ENCODE results near the gene ATRX.
"Not testable (repeated sequence)": the region's sequence is repeated elsewhere in the genome, so short reads cannot be mapped to it uniquely, and the experiment has no call there.

Gene ATRX

DNA sequence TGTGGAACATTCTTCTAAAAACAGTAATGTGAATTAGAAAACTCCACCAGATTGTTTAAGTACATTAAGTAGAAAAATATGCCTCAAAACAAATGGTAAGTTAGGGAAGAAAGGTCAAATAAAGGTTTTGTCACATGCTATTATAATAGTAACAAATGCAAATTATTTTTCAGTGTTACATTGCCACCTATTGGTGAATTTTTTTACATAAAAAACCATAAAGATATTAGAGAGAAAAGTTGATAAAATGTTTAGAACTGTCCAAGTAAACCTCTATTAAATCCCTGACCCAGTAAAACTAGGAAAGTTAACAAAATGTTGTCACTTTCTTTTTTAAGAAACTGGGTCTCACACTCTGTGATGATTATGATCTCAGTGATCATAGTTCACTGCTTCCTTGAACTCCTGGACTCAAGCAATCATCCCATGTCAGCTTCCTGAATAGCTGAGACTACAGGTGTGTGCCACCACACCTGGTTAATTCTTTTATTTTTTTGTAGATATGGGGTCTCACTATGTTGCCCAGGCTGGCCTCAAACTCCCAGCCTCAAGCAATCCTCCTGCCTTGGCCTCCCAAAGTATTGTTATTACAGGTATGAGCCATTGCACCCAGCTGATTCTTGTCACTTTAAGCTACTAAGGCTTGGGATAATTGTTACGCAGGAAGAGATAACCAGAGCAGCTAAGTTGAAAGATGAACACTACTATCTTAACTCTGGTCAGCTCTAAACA lies 157.6 kb downstream of the ATRX start:
- DNase-seq (ENCODE audit: low spot score) = no peak

GRCh38 chrX:77622672-77623071 lies 163.3 kb downstream of the ATRX start:
- in situ Hi-C loops (cut with MboI; ENCODE audit: low pct_unique_long_range_greater_than_20kb, low sequenced_read_pairs, unreplicated experiment) = no loop called here

More for the DNA sequence above, 157.6 kb downstream of the ATRX start:
- in situ Hi-C loops (cut with MboI; ENCODE audit: low pct_unique_long_range_greater_than_20kb, low sequenced_read_pairs, unreplicated experiment) = no loop called here
- TF ChIP-seq, protein P1, sequence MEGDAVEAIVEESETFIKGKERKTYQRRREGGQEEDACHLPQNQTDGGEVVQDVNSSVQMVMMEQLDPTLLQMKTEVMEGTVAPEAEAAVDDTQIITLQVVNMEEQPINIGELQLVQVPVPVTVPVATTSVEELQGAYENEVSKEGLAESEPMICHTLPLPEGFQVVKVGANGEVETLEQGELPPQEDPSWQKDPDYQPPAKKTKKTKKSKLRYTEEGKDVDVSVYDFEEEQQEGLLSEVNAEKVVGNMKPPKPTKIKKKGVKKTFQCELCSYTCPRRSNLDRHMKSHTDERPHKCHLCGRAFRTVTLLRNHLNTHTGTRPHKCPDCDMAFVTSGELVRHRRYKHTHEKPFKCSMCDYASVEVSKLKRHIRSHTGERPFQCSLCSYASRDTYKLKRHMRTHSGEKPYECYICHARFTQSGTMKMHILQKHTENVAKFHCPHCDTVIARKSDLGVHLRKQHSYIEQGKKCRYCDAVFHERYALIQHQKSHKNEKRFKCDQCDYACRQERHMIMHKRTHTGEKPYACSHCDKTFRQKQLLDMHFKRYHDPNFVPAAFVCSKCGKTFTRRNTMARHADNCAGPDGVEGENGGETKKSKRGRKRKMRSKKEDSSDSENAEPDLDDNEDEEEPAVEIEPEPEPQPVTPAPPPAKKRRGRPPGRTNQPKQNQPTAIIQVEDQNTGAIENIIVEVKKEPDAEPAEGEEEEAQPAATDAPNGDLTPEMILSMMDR (IDR thresholded peaks at IDR 0.05; ENCODE audit: extremely low read depth, insufficient read depth, missing control alignments) = no peak

DNA sequence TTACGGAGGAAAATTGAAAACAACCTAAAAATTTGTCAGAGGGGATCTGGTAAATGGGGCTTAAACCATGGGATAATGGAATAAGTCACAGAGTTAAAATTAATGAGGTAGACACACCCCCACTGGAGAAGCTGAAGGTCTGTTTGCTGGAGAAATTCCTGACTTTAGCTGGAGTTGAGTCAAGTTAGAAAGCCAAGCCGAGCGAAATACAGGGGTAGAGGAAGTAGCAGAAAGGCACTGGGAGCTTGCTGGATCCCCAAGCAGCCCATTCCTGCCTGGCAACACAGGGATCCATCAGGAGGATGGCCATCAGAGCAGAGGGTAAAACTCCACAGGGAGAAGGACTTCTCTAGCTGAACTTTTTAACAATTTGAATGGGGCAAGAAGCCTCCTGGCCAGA lies 163.8 kb downstream of the ATRX start:
- in situ Hi-C loops (cut with MboI; ENCODE audit: low pct_unique_long_range_greater_than_20kb, low sequenced_read_pairs, unreplicated experiment) = no loop called here
- TF ChIP-seq, protein P1 (IDR thresholded peaks at IDR 0.05; ENCODE audit: extremely low read depth, insufficient read depth, missing control alignments) = no peak

More at GRCh38 chrX:77622672-77623071, 163.3 kb downstream of the ATRX start:
- no peak for DNase-seq (ENCODE audit: low spot score)
- TF ChIP-seq, protein P1 (IDR thresholded peaks at IDR 0.05; ENCODE audit: extremely low read depth, insufficient read depth, missing control alignments) = no peak

DNA sequence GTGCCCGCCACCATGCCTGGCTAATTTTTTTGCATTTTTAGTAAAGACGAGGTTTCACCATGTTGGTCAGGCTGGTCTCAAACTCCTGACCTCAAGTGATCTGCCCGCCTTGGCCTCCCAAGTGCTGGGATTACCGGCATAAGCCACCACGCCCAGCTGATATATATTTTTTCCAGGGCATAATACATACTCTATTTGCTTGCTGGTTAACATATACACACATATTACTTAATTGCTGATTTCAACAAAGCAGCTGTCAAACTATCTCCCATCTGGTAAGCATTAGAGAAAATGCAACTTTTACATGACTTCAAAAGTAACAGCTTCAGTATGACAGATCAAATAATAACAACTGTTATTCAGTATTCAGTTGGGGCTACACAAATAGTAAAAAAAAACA lies 164.6 kb downstream of the ATRX start:
- DNase-seq (ENCODE audit: low spot score); in situ Hi-C loops (cut with MboI; ENCODE audit: low pct_unique_long_range_greater_than_20kb, low sequenced_read_pairs, unreplicated experiment): not testable (repeated sequence)

More for the DNA sequence above, 163.8 kb downstream of the ATRX start:
- no peak for DNase-seq (ENCODE audit: low spot score)

DNA sequence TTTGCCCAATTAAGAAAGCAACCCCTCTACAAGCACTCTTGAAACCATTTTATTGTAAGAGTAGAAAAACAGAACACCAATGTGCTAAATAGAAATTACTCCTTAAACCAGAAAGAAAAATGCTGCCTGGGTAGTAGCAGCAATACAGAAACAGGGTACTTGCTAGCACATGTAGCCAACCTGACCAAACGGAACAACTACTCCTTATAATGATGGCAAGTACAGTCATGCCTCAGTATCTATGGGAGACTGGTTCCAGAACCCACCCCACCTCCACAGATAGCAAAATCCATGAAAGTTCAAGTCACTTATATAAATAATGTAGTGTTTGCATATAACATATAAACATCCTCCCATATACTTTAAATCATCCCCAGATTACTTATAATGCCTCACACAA lies 168.8 kb downstream of the ATRX start:
- in situ Hi-C loops (cut with MboI; ENCODE audit: low pct_unique_long_range_greater_than_20kb, low sequenced_read_pairs, unreplicated experiment) = no loop called here
- TF ChIP-seq, protein P1 (IDR thresholded peaks at IDR 0.05; ENCODE audit: extremely low read depth, insufficient read depth, missing control alignments) = no peak
- DNase-seq (ENCODE audit: low spot score) = no peak

- in situ Hi-C loops (cut with MboI; ENCODE audit: low pct_unique_long_range_greater_than_20kb, low sequenced_read_pairs, unreplicated experiment) = no loop called here
- DNase-seq (ENCODE audit: low spot score) = no peak
- TF ChIP-seq, protein P1 (IDR thresholded peaks at IDR 0.05; ENCODE audit: extremely low read depth, insufficient read depth, missing control alignments) = no peak
Measured at GRCh38 chrX:77603635-77604336, 182.2 kb downstream of the ATRX start.

GRCh38 chrX:77597511-77597910 lies 188.5 kb downstream of the ATRX start:
- in situ Hi-C loops (cut with MboI; ENCODE audit: low pct_unique_long_range_greater_than_20kb, low sequenced_read_pairs, unreplicated experiment) = no loop called here
- DNase-seq (ENCODE audit: low spot score) = no peak
- TF ChIP-seq, protein P1 (IDR thresholded peaks at IDR 0.05; ENCODE audit: extremely low read depth, insufficient read depth, missing control alignments) = no peak

All from GM13977 (cell line).